ENCODE measurements around the gene PGM3. TPM values are rescaled to one million over a fixed set of nuclear protein-coding genes. Genes with fewer than 3 reads are reported as not detected.
A peak's percentile ranks its signal among the peaks of the same experiment; 100 is the strongest.

PGM3 gene, protein sequence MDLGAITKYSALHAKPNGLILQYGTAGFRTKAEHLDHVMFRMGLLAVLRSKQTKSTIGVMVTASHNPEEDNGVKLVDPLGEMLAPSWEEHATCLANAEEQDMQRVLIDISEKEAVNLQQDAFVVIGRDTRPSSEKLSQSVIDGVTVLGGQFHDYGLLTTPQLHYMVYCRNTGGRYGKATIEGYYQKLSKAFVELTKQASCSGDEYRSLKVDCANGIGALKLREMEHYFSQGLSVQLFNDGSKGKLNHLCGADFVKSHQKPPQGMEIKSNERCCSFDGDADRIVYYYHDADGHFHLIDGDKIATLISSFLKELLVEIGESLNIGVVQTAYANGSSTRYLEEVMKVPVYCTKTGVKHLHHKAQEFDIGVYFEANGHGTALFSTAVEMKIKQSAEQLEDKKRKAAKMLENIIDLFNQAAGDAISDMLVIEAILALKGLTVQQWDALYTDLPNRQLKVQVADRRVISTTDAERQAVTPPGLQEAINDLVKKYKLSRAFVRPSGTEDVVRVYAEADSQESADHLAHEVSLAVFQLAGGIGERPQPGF
- total RNA-seq (2014; rRNA removed; shearing (Covaris generic); ENCODE audit: low replicate concordance), result 52.7 and 109 TPM in 2 replicates

GRCh38 chr6:83192871-83193746, at the start of gene PGM3, which contains the start of gene RWDD2A:
TSS of gene PGM3 (minus strand) at chr6:83193265. CDS start at chr6:83191012, 2,253 bp downstream.
TSS of gene RWDD2A (plus strand) at chr6:83193357. CDS start at chr6:83194452, 1,095 bp downstream.
- Histone ChIP-seq H3K4me3 (peak within 1 kb of the TSS; percentile 79), H3K36me3 (peaks cover 31% of the 10 kb centered on the region), H3K9me3 (no peaks in the 10 kb centered on the region), H3K27me3 (no peaks in the 10 kb centered on the region)
- peak; percentile 91 for DNase-seq

- DNase-seq, result peak; percentile 20
- Histone ChIP-seq H3K9me3 (no peaks in the 10 kb centered on the region), H3K4me3 (no peak overlapping the region), H3K27me3 (no peaks in the 10 kb centered on the region), H3K36me3 (peaks cover 3% of the 10 kb centered on the region; the same call in 1 of the 2 replicates)
Observed at GRCh38 chr6:83231146-83231545, 38.1 kb upstream of the PGM3 start.

- peaks cover 5% of the 10 kb centered on the region for H3K36me3 ChIP-seq
- no peaks in the 10 kb centered on the region for H3K9me3 ChIP-seq
- DNase-seq, result peak; percentile 6
- H3K4me3 ChIP-seq, result no peak overlapping the region
- no peaks in the 10 kb centered on the region for H3K27me3 ChIP-seq
Observed at GRCh38 chr6:83226517-83226916, 33.5 kb upstream of the PGM3 start.

GRCh38 chr6:83221889-83222479, 28.9 kb upstream of the PGM3 start:
- no peak overlapping the region for H3K4me3 ChIP-seq
- H3K9me3 ChIP-seq, result no peaks in the 10 kb centered on the region
- H3K36me3 ChIP-seq, result peaks cover 4% of the 10 kb centered on the region
- no peak for DNase-seq
- no peaks in the 10 kb centered on the region for H3K27me3 ChIP-seq

GRCh38 chr6:83221276-83221675, 28.2 kb upstream of the PGM3 start:
- Histone ChIP-seq H3K27me3 (no peaks in the 10 kb centered on the region), H3K36me3 (peaks cover 7% of the 10 kb centered on the region), H3K9me3 (no peaks in the 10 kb centered on the region), H3K4me3 (no peak overlapping the region)
- DNase-seq, result no peak

DNA sequence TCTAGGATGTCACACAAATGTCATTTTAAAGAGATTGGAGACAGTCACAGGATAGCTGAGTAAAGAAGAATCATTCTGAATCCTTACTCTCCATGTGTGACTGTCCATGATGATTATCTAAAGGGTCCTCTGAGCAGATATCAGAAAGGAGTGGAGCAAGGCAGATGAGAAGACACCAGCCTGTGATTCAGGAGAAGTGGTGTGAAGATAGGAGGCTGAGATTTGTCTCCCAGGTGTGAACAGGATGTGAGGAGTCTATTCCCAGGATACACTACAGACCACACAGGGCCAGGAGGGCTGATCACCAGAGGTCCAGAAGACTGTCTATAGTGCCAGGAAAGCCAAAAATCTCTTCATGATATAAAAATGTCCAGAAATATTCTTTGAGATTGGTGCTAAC, 27.1 kb upstream of the PGM3 start:
- Histone ChIP-seq H3K27me3 (no peaks in the 10 kb centered on the region), H3K36me3 (peaks cover 7% of the 10 kb centered on the region), H3K9me3 (no peaks in the 10 kb centered on the region), H3K4me3 (no peak overlapping the region)
- DNase-seq, result no peak

GRCh38 chr6:83218646-83219045, 25.6 kb upstream of the PGM3 start:
- H3K4me3 ChIP-seq, result no peak overlapping the region
- H3K27me3 ChIP-seq, result no peaks in the 10 kb centered on the region
- H3K9me3 ChIP-seq, result no peaks in the 10 kb centered on the region
- H3K36me3 ChIP-seq, result peaks cover 5% of the 10 kb centered on the region
- no peak for DNase-seq

- Histone ChIP-seq H3K9me3 (no peaks in the 10 kb centered on the region), H3K36me3 (peaks cover 5% of the 10 kb centered on the region; the same call in 1 of the 2 replicates), H3K27me3 (no peaks in the 10 kb centered on the region), H3K4me3 (no peak overlapping the region)
- DNase-seq, result no peak
Observed at GRCh38 chr6:83216806-83217205, 23.7 kb upstream of the PGM3 start.

GRCh38 chr6:83215131-83216047, 22.3 kb upstream of the PGM3 start:
- DNase-seq, result peak; percentile 38
- H3K36me3 ChIP-seq, result peaks cover 4% of the 10 kb centered on the region; the same call in 1 of the 2 replicates
- H3K27me3 ChIP-seq, result no peaks in the 10 kb centered on the region
- no peak overlapping the region for H3K4me3 ChIP-seq
- H3K9me3 ChIP-seq, result no peaks in the 10 kb centered on the region

- no peak for DNase-seq
- no peak overlapping the region for H3K4me3 ChIP-seq
- H3K9me3 ChIP-seq, result no peaks in the 10 kb centered on the region
- no peaks in the 10 kb centered on the region; the same call in 1 of the 2 replicates for H3K36me3 ChIP-seq
- H3K27me3 ChIP-seq, result no peaks in the 10 kb centered on the region
Observed at GRCh38 chr6:83202031-83202430, 9.0 kb upstream of the PGM3 start.

DNA sequence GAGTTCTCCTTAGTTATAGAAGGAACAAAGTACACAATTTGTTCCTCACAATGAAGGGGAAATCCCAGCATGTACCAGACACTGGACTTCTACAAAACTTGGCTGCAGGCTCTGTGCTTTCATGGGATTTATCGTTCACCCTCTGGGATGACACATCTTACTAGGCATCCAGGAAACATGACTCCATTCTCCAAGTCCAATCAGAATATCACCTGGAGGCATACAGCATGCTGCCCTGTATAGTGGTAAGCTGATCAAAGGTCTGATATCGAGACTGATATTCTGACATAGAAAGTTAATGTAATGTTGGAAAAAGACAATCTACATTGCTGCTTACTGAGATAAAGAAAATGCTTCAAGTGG, 6.8 kb upstream of the PGM3 start:
- Histone ChIP-seq H3K36me3 (peaks cover 3% of the 10 kb centered on the region; the same call in 1 of the 2 replicates), H3K4me3 (no peak overlapping the region), H3K9me3 (no peaks in the 10 kb centered on the region), H3K27me3 (no peaks in the 10 kb centered on the region)
- peak; percentile 43 for DNase-seq

DNA sequence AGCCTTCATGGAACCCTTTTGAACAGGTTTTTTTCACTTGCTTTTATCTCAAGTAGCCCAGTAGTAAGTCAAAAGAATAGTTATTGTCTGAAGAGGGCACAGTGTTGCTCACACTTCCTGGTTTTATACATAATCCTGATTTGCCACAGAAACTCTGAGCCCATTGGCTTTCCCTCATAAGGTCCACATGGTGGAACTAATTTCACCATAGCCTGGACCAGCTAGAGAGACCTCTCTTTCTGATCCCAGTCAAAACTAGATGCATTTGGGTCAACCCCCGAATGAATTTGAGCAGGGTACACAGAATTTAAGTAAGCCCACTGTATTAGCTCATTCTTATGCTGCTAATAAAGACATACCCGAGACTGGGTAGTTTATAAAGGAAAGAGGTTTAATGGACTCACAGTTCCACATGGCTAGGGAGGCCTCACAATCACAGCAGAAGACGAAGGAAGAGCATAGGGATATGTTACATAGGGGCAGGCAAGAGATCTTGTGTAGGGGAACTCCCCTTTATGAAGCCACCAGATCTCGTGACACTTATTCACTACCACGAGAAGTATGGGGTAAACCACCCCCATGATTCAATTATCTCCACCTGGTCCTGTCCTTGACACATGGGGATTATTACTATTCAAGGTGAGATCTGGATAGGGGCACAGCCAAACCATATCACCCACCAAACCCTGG, 6.3 kb upstream of the PGM3 start:
- Histone ChIP-seq H3K36me3 (peaks cover 3% of the 10 kb centered on the region; the same call in 1 of the 2 replicates), H3K9me3 (no peaks in the 10 kb centered on the region), H3K4me3 (no peak overlapping the region), H3K27me3 (no peaks in the 10 kb centered on the region)
- no peak for DNase-seq

DNA sequence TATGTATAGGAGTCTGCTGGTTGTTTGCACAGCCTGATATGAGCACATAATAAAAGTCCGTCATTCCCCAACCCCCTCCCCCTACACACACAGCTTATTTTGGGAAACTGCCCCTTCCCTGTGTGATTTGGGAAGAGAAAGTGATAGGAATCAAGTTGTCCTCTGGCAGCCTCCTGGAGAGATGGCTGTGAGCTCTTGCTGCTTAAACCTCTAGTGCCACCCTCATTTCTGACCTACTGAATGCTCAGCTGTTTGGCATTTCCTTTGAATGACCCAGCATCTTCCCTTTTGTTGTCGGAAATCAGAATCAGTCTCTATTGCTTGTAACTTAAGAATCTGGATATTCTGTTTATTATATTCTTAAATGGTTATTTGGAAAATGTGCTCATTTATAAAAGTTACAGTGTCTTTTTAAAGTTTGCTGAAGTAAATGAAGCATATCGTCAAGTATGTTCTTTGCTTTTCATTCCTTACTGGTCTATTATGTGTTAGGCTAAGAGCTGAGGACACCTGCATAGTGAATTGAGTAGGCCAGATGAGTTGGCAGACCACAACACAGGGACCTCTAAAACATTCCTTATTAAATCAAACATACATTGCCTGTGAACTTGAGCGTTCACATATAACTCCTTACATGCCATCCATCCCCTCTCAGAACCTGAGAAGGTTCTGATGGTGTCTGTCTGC, 5.6 kb upstream of the PGM3 start:
- H3K36me3 ChIP-seq, result peaks cover 3% of the 10 kb centered on the region; the same call in 1 of the 2 replicates
- no peak overlapping the region for H3K4me3 ChIP-seq
- DNase-seq, result no peak
- no peaks in the 10 kb centered on the region for H3K27me3 ChIP-seq
- H3K9me3 ChIP-seq, result no peaks in the 10 kb centered on the region

DNA sequence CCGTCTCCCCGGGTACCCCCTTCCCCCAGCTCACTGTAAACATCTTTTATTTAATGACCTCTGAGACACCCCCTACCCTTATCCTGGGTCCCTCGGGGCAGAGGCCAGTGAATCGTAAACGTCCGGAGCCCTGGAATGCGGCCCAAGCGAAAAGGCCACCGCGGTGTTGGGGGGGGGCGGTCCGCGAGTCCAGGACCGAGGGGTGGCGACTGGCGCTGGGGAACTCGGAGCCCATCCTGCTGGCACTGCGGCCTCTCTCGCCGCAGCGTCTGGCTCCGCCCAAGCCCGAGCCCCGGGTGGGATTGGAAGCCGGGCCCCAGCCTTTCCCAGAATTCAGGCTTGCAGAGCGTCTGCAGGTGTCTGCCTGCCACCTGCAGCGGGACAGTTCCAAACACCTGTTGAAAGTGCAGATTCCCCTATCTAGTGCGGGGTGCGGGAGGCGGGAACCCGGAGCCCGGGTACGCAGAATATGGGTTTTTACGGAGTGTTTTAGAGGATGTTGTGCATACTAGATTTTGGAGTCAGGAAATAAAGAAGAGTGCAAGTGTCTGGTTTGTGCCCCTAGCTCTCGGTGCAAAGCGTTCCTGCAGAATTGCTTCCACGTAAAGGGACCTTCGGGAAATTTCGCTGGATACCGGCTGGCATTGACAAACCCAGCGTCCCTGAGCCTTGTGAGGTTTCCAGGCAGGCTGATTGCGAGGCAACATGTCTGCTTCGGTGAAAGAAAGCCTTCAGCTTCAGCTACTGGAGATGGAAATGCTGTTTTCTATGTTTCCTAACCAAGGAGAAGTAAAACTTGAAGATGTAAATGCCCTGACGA, 892 bp upstream of the PGM3 start:
- no peaks in the 10 kb centered on the region for H3K27me3 ChIP-seq
- H3K4me3 ChIP-seq, result peak overlapping the region; percentile 79
- H3K36me3 ChIP-seq, result peaks cover 25% of the 10 kb centered on the region
- no peaks in the 10 kb centered on the region for H3K9me3 ChIP-seq
- peak; percentile 43 for DNase-seq

All from MG63 (cell line).